Measurements from ENCODE around the gene MGP.

DNA sequence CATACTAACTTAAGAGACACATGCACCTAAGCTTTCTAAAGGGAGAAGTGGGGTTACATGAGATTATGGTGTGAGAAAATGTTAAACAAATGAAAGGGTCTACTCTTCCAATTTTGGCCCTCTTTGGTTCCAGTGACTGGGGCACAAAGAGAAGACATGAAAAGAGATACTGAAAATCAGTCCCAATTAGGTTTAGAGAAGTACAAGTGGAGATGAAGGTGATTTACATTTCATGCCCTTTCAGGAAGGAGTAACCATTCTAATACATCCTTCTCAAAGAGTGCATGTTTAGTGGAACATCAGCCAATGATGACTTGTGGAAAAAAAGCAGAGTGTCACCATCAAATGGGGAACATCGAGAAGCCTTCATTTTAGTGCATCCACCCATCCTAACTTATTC is 14.4 kb downstream of the MGP start:
- TF ChIP-seq, protein P1, sequence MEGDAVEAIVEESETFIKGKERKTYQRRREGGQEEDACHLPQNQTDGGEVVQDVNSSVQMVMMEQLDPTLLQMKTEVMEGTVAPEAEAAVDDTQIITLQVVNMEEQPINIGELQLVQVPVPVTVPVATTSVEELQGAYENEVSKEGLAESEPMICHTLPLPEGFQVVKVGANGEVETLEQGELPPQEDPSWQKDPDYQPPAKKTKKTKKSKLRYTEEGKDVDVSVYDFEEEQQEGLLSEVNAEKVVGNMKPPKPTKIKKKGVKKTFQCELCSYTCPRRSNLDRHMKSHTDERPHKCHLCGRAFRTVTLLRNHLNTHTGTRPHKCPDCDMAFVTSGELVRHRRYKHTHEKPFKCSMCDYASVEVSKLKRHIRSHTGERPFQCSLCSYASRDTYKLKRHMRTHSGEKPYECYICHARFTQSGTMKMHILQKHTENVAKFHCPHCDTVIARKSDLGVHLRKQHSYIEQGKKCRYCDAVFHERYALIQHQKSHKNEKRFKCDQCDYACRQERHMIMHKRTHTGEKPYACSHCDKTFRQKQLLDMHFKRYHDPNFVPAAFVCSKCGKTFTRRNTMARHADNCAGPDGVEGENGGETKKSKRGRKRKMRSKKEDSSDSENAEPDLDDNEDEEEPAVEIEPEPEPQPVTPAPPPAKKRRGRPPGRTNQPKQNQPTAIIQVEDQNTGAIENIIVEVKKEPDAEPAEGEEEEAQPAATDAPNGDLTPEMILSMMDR (IDR thresholded peaks at IDR 0.05): no peak
- no peak for TF ChIP-seq YY1 (IDR thresholded peaks at IDR 0.05; ENCODE audit: low read depth)
- TF ChIP-seq POLR2AphosphoS5 (IDR thresholded peaks at IDR 0.05; ENCODE audit: low read depth, low read length): no peak

Data from SK-N-SH (cell line).